Measurements from ENCODE around the gene SURF6.

The SURF6 gene

GRCh38 chr9:133370685-133371084, 34.7 kb upstream of the SURF6 start:
- no peak for TF ChIP-seq CTCF (IDR thresholded peaks at IDR 0.05)

DNA sequence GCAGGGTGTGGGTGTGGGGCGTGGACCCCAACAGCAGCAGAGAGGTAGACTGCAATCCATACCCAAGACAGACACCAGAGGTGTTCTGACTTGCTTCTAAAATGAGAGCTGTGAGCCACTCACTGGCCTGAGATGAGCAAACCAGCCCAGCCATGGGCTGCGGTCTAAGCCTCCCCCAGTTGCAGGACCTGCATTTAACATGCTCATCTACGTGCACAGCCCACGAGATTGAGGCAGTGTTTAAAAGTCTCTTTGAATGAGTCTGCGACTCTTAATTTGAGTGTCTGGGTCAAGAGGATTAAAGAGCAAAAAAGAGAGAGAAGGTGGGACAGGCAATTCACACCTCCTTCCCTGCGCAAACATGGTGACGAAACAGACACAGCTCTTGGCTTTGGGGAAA, 33.9 kb upstream of the SURF6 start:
- TF ChIP-seq CTCF (IDR thresholded peaks at IDR 0.05) = no peak

GRCh38 chr9:133369422-133369821, 33.4 kb upstream of the SURF6 start:
- no peak for TF ChIP-seq CTCF (IDR thresholded peaks at IDR 0.05)

- TF ChIP-seq CTCF (IDR thresholded peaks at IDR 0.05) = no peak
Observed at GRCh38 chr9:133368249-133368881, 32.4 kb upstream of the SURF6 start.

DNA sequence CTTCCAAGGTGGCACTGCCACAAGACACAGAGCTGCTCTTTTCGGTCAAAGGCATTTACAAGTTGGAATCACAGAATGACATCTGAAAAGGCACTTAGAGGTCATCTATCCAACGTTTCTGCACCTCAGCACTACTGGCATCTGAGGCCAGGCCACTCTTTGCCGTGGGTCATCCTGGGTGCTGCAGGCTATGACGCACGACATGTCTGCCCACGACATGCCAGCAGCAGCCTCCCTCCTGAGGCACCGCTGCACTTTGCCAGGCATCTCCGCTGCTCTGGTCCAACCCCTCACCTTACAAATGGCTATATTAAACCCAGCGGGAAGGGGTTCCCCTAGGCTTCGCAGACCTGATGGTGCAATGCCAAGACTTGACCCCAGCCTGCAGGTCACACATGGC, 31.8 kb upstream of the SURF6 start:
- no peak for TF ChIP-seq CTCF (IDR thresholded peaks at IDR 0.05)

- TF ChIP-seq CTCF (IDR thresholded peaks at IDR 0.05) = no peak
Observed at GRCh38 chr9:133367221-133367620, 31.2 kb upstream of the SURF6 start.

DNA sequence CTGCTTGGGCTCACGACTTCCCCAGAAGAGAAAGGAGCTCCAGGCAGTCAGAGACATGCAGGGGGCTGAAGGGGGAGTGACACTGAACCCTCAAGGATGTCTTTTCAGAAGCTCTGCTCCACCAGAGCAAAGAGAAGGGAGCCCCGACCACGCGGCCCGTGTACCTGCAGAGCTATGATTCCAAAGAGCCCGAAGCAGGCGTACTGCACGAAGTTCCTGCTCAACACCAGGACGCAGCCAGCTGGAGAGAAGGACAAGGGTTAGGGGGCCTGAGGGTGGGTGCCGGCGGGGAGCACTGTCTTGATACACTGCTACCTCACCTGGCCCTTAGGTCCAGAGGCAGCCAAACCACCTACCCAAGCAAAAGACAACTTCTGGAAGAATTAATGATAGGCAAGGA, 30.4 kb upstream of the SURF6 start:
- no peak for TF ChIP-seq CTCF (IDR thresholded peaks at IDR 0.05)

Data from LNCAP (cell line).